ENCODE data around the gene AGAP1. TPM values are rescaled to one million over a fixed set of nuclear protein-coding genes. Genes with fewer than 3 reads are reported as not detected.

Gene AGAP1
- total and polyA plus RNA-seq, 11 donors = 5.9 to 21.6 (median 18.9) TPM

DNA sequence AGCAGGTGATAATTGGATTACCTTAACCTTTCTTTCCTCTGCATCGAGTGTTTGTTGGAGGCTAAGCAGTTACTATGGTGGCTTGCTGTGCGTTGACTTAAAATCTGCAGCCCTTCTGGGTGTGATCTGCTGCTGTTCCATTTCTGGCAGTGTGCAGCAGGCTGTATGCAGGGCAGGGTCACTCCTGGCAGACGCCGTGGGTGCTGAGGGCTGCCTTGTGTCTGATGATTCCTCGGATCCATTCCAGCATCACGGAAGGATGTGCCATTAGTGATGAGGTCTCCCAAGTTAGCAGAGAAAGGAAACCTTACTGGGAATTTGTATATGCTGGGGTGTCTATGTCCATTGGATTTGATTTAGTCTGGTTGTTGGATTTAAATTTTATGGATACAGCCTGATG lies 310.8 kb downstream of the AGAP1 start:
- Histone ChIP-seq H3K9me3 (no peaks in the 10 kb centered on the region), H3K4me3 (no peak overlapping the region), H3K27ac (no peak overlapping the region), H3K4me1 (no peaks in the 10 kb centered on the region), H3K27me3 (no peaks in the 10 kb centered on the region), H3K36me3 (peaks cover 0 to 62% (median 35%) of the 10 kb centered on the region in 9 donors)
- DNase-seq = no peak
- TF ChIP-seq, protein P1, sequence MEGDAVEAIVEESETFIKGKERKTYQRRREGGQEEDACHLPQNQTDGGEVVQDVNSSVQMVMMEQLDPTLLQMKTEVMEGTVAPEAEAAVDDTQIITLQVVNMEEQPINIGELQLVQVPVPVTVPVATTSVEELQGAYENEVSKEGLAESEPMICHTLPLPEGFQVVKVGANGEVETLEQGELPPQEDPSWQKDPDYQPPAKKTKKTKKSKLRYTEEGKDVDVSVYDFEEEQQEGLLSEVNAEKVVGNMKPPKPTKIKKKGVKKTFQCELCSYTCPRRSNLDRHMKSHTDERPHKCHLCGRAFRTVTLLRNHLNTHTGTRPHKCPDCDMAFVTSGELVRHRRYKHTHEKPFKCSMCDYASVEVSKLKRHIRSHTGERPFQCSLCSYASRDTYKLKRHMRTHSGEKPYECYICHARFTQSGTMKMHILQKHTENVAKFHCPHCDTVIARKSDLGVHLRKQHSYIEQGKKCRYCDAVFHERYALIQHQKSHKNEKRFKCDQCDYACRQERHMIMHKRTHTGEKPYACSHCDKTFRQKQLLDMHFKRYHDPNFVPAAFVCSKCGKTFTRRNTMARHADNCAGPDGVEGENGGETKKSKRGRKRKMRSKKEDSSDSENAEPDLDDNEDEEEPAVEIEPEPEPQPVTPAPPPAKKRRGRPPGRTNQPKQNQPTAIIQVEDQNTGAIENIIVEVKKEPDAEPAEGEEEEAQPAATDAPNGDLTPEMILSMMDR (IDR thresholded peaks at IDR 0.05) = no peak
- TF ChIP-seq POLR2A (IDR thresholded peaks at IDR 0.05) = no peak
- intact Hi-C loops (cut with DNase I) = no loop called here
- 70 to 80% (median 78%) methylated on average over 6 of the region's 6 CpGs for WGBS, 4 donors
- no peak for ATAC-seq

DNA sequence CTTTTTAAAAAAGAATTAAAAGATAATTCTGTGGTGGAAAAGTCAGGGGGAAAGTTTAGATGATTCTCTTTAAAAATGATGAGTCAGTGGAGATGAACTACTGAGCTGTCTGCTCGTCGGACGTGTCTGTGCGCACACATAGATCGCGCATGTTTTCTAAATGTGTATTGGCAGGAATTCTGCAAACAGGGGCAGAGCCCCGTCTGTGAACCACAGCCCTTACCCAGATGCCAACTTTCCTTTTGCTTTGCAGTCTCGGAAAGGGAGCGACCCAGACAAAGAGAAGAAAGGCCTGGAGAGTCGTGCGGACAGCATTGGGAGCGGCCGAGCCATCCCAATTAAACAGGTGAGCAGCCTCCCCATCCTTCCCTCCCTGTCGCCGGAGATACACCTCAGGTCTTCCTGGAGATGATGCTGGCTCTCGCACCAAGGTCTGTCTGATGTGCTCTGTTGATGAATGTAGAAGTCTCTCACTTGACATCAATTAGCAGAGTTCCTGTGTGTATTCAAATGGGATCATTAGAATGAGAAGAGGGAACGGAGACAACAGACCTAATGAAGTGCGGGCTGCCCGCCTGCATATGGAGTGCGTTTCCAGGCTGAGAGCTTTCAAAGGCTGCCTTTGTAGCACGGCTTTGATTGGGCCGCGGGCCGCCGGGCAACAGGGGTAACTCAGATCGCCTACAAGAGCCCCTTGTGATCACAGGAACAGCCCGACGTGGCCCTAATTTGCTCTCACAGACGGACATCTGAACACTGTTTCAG lies 313.3 kb downstream of the AGAP1 start:
- TF ChIP-seq, protein P1 (IDR thresholded peaks at IDR 0.05) = no peak
- TF ChIP-seq POLR2A (IDR thresholded peaks at IDR 0.05) = no peak
- Histone ChIP-seq H3K27me3 (no peaks in the 10 kb centered on the region), H3K4me1 (no peaks in the 10 kb centered on the region), H3K9me3 (no peaks in the 10 kb centered on the region), H3K27ac (no peak overlapping the region), H3K36me3 (peaks cover 0 to 62% (median 33%) of the 10 kb centered on the region in 9 donors), H3K4me3 (no peak overlapping the region)
- intact Hi-C loops (cut with DNase I) = no loop called here
- 91 to 93% (median 92%) methylated on average over 29 of the region's 29 CpGs for WGBS, 4 donors
- DNase-seq = no peak
- no peak for ATAC-seq

DNA sequence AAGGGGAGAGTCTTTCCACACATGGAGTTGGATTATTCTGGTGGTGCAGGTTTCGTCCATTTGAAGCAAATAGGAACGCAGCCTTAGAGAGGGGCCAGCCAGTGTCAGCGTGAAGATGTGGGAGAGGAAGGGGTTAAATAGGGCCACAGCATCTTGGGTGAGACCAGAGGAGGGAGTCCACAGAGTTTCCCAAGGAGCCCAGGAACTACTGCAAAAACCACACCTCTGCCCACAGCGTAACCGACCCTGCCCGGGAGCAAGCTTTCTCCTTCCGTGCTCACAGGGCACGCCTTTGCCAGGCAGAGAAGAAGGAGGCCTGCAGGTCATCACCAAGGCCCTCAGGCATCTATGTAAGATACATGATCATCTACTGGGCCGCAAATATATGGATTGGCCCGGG lies 314.5 kb downstream of the AGAP1 start:
- ATAC-seq = no peak
- DNase-seq = no peak
- no peaks in the 10 kb centered on the region for H3K27me3 ChIP-seq
- H3K9me3 ChIP-seq = no peaks in the 10 kb centered on the region
- H3K27ac ChIP-seq = no peak overlapping the region
- H3K36me3 ChIP-seq = peaks cover 0 to 73% (median 38%) of the 10 kb centered on the region in 9 donors
- WGBS, 4 donors = 93 to 98% (median 97%) methylated on average over 10 of the region's 10 CpGs
- H3K4me1 ChIP-seq = no peaks in the 10 kb centered on the region
- intact Hi-C loops (cut with DNase I) = no loop called here
- no peak for TF ChIP-seq POLR2A (IDR thresholded peaks at IDR 0.05)
- H3K4me3 ChIP-seq = no peak overlapping the region

DNA sequence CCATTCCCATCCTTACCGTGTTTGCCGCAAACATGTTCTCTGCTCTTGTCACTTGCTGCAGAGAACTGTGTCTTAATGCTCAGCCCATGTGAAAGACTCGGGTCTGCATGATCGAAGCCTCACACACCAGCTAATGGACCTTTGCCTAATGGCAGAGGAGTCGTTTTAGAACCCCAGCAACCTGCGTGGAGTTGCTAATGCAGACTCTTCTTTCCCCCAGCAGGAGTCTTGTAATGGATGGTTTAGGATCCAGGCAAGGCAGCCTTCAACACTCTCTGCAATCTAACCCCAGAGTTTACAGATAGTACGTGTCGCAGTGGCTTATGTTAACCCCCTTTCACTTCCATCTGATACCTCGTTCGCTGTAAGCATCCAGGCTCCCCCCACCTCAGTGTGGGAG lies 316.4 kb downstream of the AGAP1 start:
- no peak overlapping the region for H3K4me3 ChIP-seq
- DNase-seq = no peak
- peaks cover 0 to 73% (median 38%) of the 10 kb centered on the region in 9 donors for H3K36me3 ChIP-seq
- no peaks in the 10 kb centered on the region for H3K9me3 ChIP-seq
- no peaks in the 10 kb centered on the region for H3K4me1 ChIP-seq
- H3K27ac ChIP-seq = no peak overlapping the region
- intact Hi-C loops (cut with DNase I) = no loop called here
- ATAC-seq = no peak
- 80 to 88% (median 83%) methylated on average over 10 of the region's 10 CpGs for WGBS, 4 donors
- no peak for TF ChIP-seq POLR2A (IDR thresholded peaks at IDR 0.05)
- TF ChIP-seq, protein P1 (IDR thresholded peaks at IDR 0.05) = no peak
- H3K27me3 ChIP-seq = no peaks in the 10 kb centered on the region

All from heart left ventricle (tissue), 16 donors.